Neuron (in vitro differentiated cells): Measurements from ENCODE around the gene TBKBP1.

Experiments
- H2AFZ ChIP-seq: one replicate; pipeline ENCODE4 v1.6.1; 2013; ENCODE audit warnings: low read depth, mild to moderate bottlenecking, inconsistent platforms, low read length, moderate library complexity
- H3K27me3 ChIP-seq: one replicate; pipeline ENCODE4 v1.6.1; 2013; ENCODE audit warnings: low read length; ENCODE audit not compliant: insufficient read depth
- H3K36me3 ChIP-seq: one replicate; pipeline ENCODE4 v1.6.1; 2013; ENCODE audit warnings: low read length; ENCODE audit not compliant: insufficient read depth
- H3K4me1 ChIP-seq: one replicate; pipeline ENCODE4 v1.6.1; 2013; ENCODE audit warnings: low read length; ENCODE audit not compliant: insufficient read depth
- H3K4me3 ChIP-seq: 2 replicates; pipeline ENCODE4 v1.5.1; 2013; ENCODE audit warnings: mild to moderate bottlenecking, low read length, moderate library complexity
- H3K9me3 ChIP-seq: one replicate; pipeline ENCODE4 v1.6.1; 2013; ENCODE audit warnings: low read length

TBKBP1 gene

GRCh38 chr17:47686276-47686635 is 7.7 kb upstream of the TBKBP1 start:
- H3K9me3 ChIP-seq = no peaks in the 10 kb centered on the region
- H3K27me3 ChIP-seq = no peaks in the 10 kb centered on the region
- H2AFZ ChIP-seq = no peak overlapping the region
- H3K36me3 ChIP-seq = peaks cover 47% of the 10 kb centered on the region
- H3K4me3 ChIP-seq = no peak overlapping the region
- no peaks in the 10 kb centered on the region for H3K4me1 ChIP-seq

GRCh38 chr17:47686664-47687327 is 7.2 kb upstream of the TBKBP1 start:
- no peak overlapping the region for H3K4me3 ChIP-seq
- no peaks in the 10 kb centered on the region for H3K9me3 ChIP-seq
- H3K4me1 ChIP-seq = no peaks in the 10 kb centered on the region
- H3K36me3 ChIP-seq = peaks cover 44% of the 10 kb centered on the region
- no peaks in the 10 kb centered on the region for H3K27me3 ChIP-seq
- no peak overlapping the region for H2AFZ ChIP-seq

- no peak overlapping the region for H3K4me3 ChIP-seq
These were observed 6.7 kb upstream of the TBKBP1 start for GRCh38 chr17:47687328-47687690.

GRCh38 chr17:47687748-47688147 is 6.2 kb upstream of the TBKBP1 start:
- H3K9me3 ChIP-seq = no peaks in the 10 kb centered on the region
- H3K4me1 ChIP-seq = peaks cover 6% of the 10 kb centered on the region
- H3K4me3 ChIP-seq = no peak overlapping the region
- no peaks in the 10 kb centered on the region for H3K27me3 ChIP-seq
- no peak overlapping the region for H2AFZ ChIP-seq
- H3K36me3 ChIP-seq = peaks cover 35% of the 10 kb centered on the region

More at GRCh38 chr17:47687328-47687690, 6.7 kb upstream of the TBKBP1 start:
- Histone ChIP-seq H3K36me3 (peaks cover 39% of the 10 kb centered on the region), H3K4me1 (peaks cover 3% of the 10 kb centered on the region), H3K27me3 (no peaks in the 10 kb centered on the region), H3K9me3 (no peaks in the 10 kb centered on the region), H2AFZ (no peak overlapping the region)

- Histone ChIP-seq H3K27me3 (no peaks in the 10 kb centered on the region), H3K4me1 (peaks cover 19% of the 10 kb centered on the region), H3K36me3 (peaks cover 14% of the 10 kb centered on the region), H3K4me3 (no peak overlapping the region), H2AFZ (no peak overlapping the region), H3K9me3 (no peaks in the 10 kb centered on the region)
These were observed 3.8 kb upstream of the TBKBP1 start for GRCh38 chr17:47690121-47690520.

GRCh38 chr17:47692137-47692894 is 1.6 kb upstream of the TBKBP1 start:
- peaks cover 27% of the 10 kb centered on the region for H3K4me1 ChIP-seq
- H3K27me3 ChIP-seq = no peaks in the 10 kb centered on the region
- no peak overlapping the region for H2AFZ ChIP-seq
- no peak overlapping the region for H3K4me3 ChIP-seq
- H3K36me3 ChIP-seq = peaks cover 3% of the 10 kb centered on the region
- H3K9me3 ChIP-seq = no peaks in the 10 kb centered on the region

GRCh38 chr17:47692895-47693730 is 848 bp upstream of the TBKBP1 start:
- peak overlapping the region; percentile 79 for H2AFZ ChIP-seq
- peak overlapping the region; percentile 55 for H3K4me3 ChIP-seq
- peaks cover 27% of the 10 kb centered on the region for H3K4me1 ChIP-seq
- no peaks in the 10 kb centered on the region for H3K27me3 ChIP-seq
- peaks cover 3% of the 10 kb centered on the region for H3K36me3 ChIP-seq
- H3K9me3 ChIP-seq = no peaks in the 10 kb centered on the region

GRCh38 chr17:47694581-47695428 is 844 bp downstream of the TBKBP1 start:
- H3K4me3 ChIP-seq = peak overlapping the region; percentile 55
- peak overlapping the region; percentile 8 for H2AFZ ChIP-seq
- no peaks in the 10 kb centered on the region for H3K27me3 ChIP-seq
- H3K4me1 ChIP-seq = peaks cover 27% of the 10 kb centered on the region
- no peaks in the 10 kb centered on the region for H3K9me3 ChIP-seq
- H3K36me3 ChIP-seq = peaks cover 5% of the 10 kb centered on the region

- Histone ChIP-seq H3K27me3 (no peaks in the 10 kb centered on the region), H3K4me1 (peaks cover 27% of the 10 kb centered on the region), H2AFZ (no peak overlapping the region), H3K9me3 (no peaks in the 10 kb centered on the region), H3K4me3 (peak overlapping the region; percentile 55), H3K36me3 (peaks cover 9% of the 10 kb centered on the region)
These were observed 1.7 kb downstream of the TBKBP1 start for GRCh38 chr17:47695429-47696376.

- H3K4me1 ChIP-seq = peaks cover 27% of the 10 kb centered on the region
- no peak overlapping the region for H3K4me3 ChIP-seq
- H3K36me3 ChIP-seq = peaks cover 13% of the 10 kb centered on the region
- H3K9me3 ChIP-seq = no peaks in the 10 kb centered on the region
- H3K27me3 ChIP-seq = no peaks in the 10 kb centered on the region
- H2AFZ ChIP-seq = no peak overlapping the region
These were observed 3.0 kb downstream of the TBKBP1 start for GRCh38 chr17:47696717-47697642.
